SU-DHL-6 (cell line): Measurements from ENCODE around the gene GPX4.

Experiments used
- H2AFZ ChIP-seq: fragments of 200-600 bp; sonication (generic); 2 replicates; pipeline ENCODE4 v1.6.1; 2014; ENCODE audit warnings: low read depth, mild to moderate bottlenecking, moderate library complexity, mixed read lengths, antibody characterized with exemption, low read length; ENCODE audit not compliant: severe bottlenecking
- H3F3A ChIP-seq: fragments of 200-600 bp; shearing (Covaris generic); 2 replicates; pipeline ENCODE4 v1.6.0; 2016; ENCODE audit warnings: antibody characterized with exemption, mild to moderate bottlenecking; ENCODE audit not compliant: insufficient read depth
- H3K27ac ChIP-seq: fragments of 200-600 bp; sonication (generic); 2 replicates; pipeline ENCODE4 v1.5.1; 2016; ENCODE audit warnings: low read depth, mild to moderate bottlenecking, low read length, moderate library complexity, mixed read lengths
- H3K27me3 ChIP-seq: fragments of 200-600 bp; sonication (generic), shearing (Covaris generic); 2 replicates; pipeline ENCODE4 v1.6.0; 2014; ENCODE audit warnings: mild to moderate bottlenecking, low read length
- H3K36me3 ChIP-seq: fragments of 200-600 bp; sonication (generic); 2 replicates; pipeline ENCODE4 v1.6.1; 2014; ENCODE audit warnings: mild to moderate bottlenecking, low read length, mixed read lengths
- H3K4me2 ChIP-seq: fragments of 300-600, 200-600 bp; shearing (Covaris generic), sonication (generic); 2 replicates; pipeline ENCODE4 v1.6.0; 2014; ENCODE audit warnings: low read length, low read depth, mild to moderate bottlenecking; ENCODE audit not compliant: poor library complexity, severe bottlenecking
- H3K4me3 ChIP-seq: fragments of 200-600 bp; sonication (generic); 2 replicates; pipeline ENCODE4 v1.5.1; 2014; ENCODE audit warnings: antibody characterized with exemption, low read length, mild to moderate bottlenecking, mixed read lengths; ENCODE audit not compliant: insufficient read depth, poor library complexity, severe bottlenecking
- H3K79me2 ChIP-seq: fragments of 200-600 bp; sonication (generic); 2 replicates; pipeline ENCODE4 v1.6.1; 2014; ENCODE audit warnings: mild to moderate bottlenecking, low read length, moderate library complexity; ENCODE audit not compliant: insufficient read depth
- H3K9ac ChIP-seq: fragments of 200-600 bp; sonication (generic); 2 replicates; pipeline ENCODE4 v1.7.0; 2014; ENCODE audit warnings: mild to moderate bottlenecking, low read length
- H3K9me2 ChIP-seq: fragments of 200-600 bp; sonication (generic); replicated peaks from 2 replicates; pipeline ENCODE4 v1.6.1; 2014; ENCODE audit warnings: low read length; ENCODE audit not compliant: insufficient read depth
- H3K9me3 ChIP-seq: fragments of 200-600 bp; sonication (generic); 2 replicates; pipeline ENCODE4 v1.6.1; 2014; ENCODE audit warnings: low read length, mixed read lengths; ENCODE audit not compliant: insufficient read depth
- H4K20me1 ChIP-seq: fragments of 200-600 bp; sonication (generic); 2 replicates; pipeline ENCODE4 v1.6.1; 2014; ENCODE audit warnings: low read depth, mild to moderate bottlenecking, antibody characterized with exemption, low read length, moderate library complexity, mixed read lengths
- CTCF ChIP-seq: fragments of 200-600 bp; sonication (generic); IDR thresholded peaks from one replicate; pipeline ENCODE4 v1.5.1; 2017; ENCODE audit warnings: antibody characterized with exemption, mild to moderate bottlenecking, low read length, moderate library complexity; ENCODE audit not compliant: insufficient read depth, poor library complexity, severe bottlenecking
- EZH2phosphoT487 ChIP-seq: fragments of 200-600 bp; sonication (generic), shearing (Covaris generic); conservative IDR thresholded peaks from 2 replicates; pipeline ENCODE4 v1.6.1; 2018; ENCODE audit warnings: mild to moderate bottlenecking, antibody characterized with exemption, low read length, moderate library complexity, mixed read lengths

Gene GPX4

DNA sequence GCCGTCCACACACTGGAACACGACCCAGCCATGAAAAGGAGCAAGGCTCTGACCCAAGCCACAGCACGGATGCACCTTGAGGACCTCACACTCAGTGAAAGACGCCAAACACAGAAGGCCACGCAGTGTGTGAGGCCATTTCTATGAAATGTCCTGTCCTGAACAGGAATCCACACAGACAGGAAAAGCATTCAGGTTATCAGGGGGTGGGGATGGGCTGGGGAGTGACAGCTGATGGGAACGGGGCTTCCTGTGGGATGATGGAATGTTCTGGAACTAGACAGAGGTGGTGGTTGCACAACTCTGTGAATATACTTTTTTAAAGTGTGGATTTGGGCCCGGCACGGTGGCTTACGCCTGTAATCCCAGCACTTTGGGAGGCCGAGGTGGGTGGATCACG is 30.6 kb downstream of the GPX4 start:
- H3K9me3 ChIP-seq = no peaks in the 10 kb centered on the region

GRCh38 chr19:1135454-1135853 is 31.7 kb downstream of the GPX4 start:
- H3K9ac ChIP-seq = no peak overlapping the region
- H3K79me2 ChIP-seq = no peaks in the 10 kb centered on the region

More for the DNA sequence above, 30.6 kb downstream of the GPX4 start:
- TF ChIP-seq CTCF = no peak
- no peak for TF ChIP-seq EZH2phosphoT487
- Histone ChIP-seq H3K4me2 (no peak overlapping the region), H3K36me3 (no peaks in the 10 kb centered on the region), H3K79me2 (no peaks in the 10 kb centered on the region), H4K20me1 (no peaks in the 10 kb centered on the region), H2AFZ (no peak overlapping the region), H3K27ac (no peak overlapping the region), H3K27me3 (no peaks in the 10 kb centered on the region), H3K9ac (no peak overlapping the region), H3F3A (no peaks in the 10 kb centered on the region), H3K9me2 (no peaks in the 10 kb centered on the region), H3K4me3 (no peak overlapping the region)

GRCh38 chr19:1136201-1136600 is 32.4 kb downstream of the GPX4 start:
- Histone ChIP-seq H3K9me3 (no peaks in the 10 kb centered on the region), H3K27me3 (no peaks in the 10 kb centered on the region), H3K4me3 (no peak overlapping the region), H3K79me2 (no peaks in the 10 kb centered on the region), H4K20me1 (no peaks in the 10 kb centered on the region), H3K36me3 (no peaks in the 10 kb centered on the region), H2AFZ (no peak overlapping the region), H3K9me2 (no peaks in the 10 kb centered on the region), H3K27ac (no peak overlapping the region), H3F3A (no peaks in the 10 kb centered on the region), H3K9ac (no peak overlapping the region), H3K4me2 (no peak overlapping the region)
- TF ChIP-seq EZH2phosphoT487 (no peak), CTCF (no peak)

More at GRCh38 chr19:1135454-1135853, 31.7 kb downstream of the GPX4 start:
- H3K4me3 ChIP-seq = no peak overlapping the region
- no peaks in the 10 kb centered on the region for H3K36me3 ChIP-seq
- H3K9me2 ChIP-seq = no peaks in the 10 kb centered on the region
- H3K27me3 ChIP-seq = no peaks in the 10 kb centered on the region
- H3K27ac ChIP-seq = no peak overlapping the region
- H3K9me3 ChIP-seq = no peaks in the 10 kb centered on the region
- H4K20me1 ChIP-seq = no peaks in the 10 kb centered on the region
- no peak for TF ChIP-seq CTCF
- no peak overlapping the region for H3K4me2 ChIP-seq
- H2AFZ ChIP-seq = no peak overlapping the region
- no peaks in the 10 kb centered on the region for H3F3A ChIP-seq
